GM12892 (cell line): Measurements from ENCODE around the gene AIDA.

ENCODE experiments used
- POLR2A ChIP-seq: IDR thresholded peaks from 2 replicates; pipeline ENCODE4 v1.6.1; 2011; ENCODE audit warnings: low read depth, low read length, control low read depth
- TAF1 ChIP-seq: IDR thresholded peaks from 2 replicates; pipeline ENCODE4 v1.6.1; 2011; ENCODE audit warnings: low read depth, mild to moderate bottlenecking, control low read depth, low read length, borderline replicate concordance

GRCh38 chr1:222629921-222630535, 82.3 kb downstream of the AIDA start:
- TF ChIP-seq POLR2A, result no peak
- TF ChIP-seq TAF1, result no peak
